HG02973 (cell line): Measurements from ENCODE around the gene GCN1.
A peak's percentile ranks its signal among the peaks of the same experiment; 100 is the strongest.
"Not testable (repeated sequence)": the region's sequence is repeated elsewhere in the genome, so short reads cannot be mapped to it uniquely, and the experiment has no call there.

Experiments
- ATAC-seq: cut with Tn5 transposase; IDR thresholded peaks from one replicate; pipeline ENCODE4 v1.9.1; 2021; ENCODE audit warnings: moderate library complexity; ENCODE audit not compliant: unreplicated experiment

The GCN1 gene

DNA sequence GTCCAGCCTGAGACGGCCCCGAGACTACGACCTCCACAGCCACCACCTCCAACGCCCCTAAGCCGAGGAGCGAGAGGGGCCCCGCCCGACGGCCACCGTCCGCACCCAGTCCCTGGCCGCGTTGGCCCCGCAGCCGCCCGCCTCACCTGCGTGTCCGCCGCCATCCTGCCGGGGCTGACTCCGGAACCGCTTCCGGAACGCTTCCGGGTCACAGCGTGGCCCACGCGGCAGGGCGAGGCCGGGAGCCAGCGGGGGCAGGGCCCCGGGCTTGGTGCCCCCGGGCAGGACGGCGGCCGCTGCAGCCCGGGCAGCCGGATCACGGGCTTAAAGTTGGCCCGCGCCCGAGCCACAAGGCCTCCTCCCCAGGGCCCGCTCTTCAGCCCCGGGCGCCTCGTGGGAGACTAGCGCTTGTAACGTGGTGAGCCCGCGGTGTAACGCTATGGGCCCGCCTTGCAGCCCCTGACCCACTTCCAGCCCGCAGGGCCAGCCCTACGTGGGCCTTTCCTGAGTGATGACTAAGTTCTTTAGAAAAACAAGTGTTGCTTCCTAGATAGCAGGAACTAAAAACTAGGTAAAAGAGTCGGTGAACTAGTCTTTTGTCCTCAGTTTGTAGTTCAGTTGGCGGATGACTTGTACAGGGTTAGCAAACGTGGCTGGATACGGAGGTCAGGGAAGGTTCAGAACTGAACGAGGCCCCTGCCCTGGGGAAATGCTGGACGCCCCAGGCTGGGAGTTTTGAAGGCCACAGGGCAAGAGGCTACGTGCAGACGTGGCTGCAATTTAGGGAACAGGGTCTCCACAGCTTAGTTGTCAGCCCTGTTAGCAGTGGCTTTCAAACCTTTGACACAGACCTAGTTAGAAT, at the start of gene GCN1:
Gene GCN1, minus strand, starts transcription at position 182 of the 862 bp plus-strand sequence. Its CDS starts 18 bp downstream, at position 164.
- peak; percentile 68 for ATAC-seq

DNA sequence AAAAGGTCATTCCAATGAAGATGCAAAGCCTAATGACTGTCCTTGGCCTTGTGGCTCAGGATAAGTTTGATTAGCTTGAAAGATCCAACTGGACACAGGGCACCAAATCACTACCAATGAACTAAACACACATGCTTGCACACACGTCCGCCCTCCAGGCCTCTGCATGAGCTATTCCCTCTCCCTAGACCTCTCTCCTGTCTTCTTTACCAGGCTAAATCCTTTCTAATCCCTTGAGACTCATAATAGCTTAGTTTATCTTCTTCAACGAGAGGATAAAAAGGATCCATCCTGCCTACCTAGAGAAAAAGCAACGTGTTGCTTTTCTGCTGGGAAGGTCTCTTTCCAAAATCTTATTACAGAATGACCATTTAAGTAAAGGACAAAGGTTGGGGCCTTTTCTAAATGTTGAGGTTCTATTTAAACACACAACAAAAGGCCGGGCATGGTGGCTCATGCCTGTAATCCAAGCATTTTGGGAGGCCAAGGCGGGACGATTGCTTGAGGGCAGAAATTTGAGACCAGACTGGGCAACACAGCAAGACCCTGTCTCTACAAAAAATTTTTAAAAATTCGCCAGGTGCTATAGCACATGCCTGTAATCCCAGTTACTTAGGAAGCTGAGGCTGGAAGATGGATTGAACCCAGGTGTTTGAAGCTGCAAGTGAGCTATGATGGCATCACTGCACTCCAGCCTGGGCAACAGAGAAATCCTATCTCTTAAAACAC, 48.6 kb upstream of the GCN1 start:
- no peak for ATAC-seq

- ATAC-seq = no peak
Observed at GRCh38 chr12:120242275-120242799, 47.8 kb upstream of the GCN1 start.

DNA sequence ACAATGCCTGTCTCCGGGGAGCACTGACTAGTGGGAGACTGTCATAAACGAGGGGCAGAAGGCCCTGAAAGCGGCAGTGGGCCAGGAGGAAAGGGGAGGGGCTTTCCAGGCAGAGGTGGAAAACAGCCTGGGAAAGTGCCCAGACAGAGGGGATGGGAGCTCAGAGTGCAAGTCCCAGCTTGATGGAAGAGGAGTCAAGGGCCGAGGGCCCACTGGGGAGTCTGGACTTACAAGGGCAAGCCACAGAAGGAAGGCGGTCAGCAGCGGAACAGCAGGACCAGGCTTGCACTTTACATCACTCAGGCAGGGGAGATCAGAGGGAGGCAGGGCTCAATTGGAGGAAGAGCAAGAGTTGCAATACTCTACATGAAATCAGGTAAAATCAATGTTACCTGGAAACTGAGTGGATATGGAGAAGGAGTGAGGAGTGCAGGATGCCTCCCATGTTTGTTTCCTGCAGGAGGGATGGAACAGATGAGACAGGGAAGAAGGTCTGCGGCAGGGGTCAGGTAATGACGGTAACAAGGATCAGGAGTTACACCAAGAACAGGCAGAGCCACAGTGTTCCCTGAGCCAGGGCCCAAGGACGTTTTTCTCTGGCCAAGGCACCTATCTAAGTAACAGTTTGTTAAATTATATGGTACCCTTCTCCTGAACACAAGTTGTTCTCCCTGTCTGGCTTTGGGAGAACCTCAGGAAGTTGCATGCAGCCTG, 47.2 kb upstream of the GCN1 start:
- ATAC-seq = no peak

GRCh38 chr12:120240495-120240833, 45.9 kb upstream of the GCN1 start:
- no peak for ATAC-seq

DNA sequence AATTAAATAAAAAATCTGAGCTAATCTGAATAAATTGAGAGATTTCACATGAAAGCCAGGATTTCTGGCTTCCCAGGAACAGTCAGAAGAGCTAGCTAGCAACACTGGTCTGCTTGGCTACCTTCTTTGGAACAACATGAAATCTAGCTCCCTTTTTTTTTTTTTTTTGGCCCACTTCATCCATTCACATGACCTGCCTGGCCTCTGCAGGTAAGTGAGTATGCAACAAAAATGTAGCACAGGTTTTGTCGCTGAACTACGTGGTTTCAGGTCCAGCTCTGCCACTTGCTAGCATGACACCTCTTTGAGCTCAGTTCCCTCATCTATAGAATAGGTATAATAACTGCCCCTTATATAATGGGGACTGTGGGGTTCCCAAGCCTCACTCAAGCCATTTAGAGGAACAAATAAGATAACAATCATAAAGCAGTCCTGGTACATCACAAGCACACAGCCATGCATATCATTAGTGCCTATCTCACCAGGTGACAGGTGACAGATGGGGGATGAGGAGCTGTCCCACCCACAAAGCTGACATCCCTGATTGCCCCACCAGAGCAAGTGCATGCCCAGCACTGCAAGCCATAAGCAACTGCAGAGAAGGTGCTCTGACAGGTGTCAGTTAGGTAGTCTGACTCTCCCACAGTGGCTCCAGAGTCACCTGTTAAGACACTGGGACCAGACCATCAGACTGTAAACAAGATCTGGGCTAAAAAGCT, 45.4 kb upstream of the GCN1 start:
- no peak for ATAC-seq

- no peak for ATAC-seq
Observed at GRCh38 chr12:120238839-120239445, 44.4 kb upstream of the GCN1 start.

GRCh38 chr12:120238217-120238616, 43.7 kb upstream of the GCN1 start:
- no peak for ATAC-seq

DNA sequence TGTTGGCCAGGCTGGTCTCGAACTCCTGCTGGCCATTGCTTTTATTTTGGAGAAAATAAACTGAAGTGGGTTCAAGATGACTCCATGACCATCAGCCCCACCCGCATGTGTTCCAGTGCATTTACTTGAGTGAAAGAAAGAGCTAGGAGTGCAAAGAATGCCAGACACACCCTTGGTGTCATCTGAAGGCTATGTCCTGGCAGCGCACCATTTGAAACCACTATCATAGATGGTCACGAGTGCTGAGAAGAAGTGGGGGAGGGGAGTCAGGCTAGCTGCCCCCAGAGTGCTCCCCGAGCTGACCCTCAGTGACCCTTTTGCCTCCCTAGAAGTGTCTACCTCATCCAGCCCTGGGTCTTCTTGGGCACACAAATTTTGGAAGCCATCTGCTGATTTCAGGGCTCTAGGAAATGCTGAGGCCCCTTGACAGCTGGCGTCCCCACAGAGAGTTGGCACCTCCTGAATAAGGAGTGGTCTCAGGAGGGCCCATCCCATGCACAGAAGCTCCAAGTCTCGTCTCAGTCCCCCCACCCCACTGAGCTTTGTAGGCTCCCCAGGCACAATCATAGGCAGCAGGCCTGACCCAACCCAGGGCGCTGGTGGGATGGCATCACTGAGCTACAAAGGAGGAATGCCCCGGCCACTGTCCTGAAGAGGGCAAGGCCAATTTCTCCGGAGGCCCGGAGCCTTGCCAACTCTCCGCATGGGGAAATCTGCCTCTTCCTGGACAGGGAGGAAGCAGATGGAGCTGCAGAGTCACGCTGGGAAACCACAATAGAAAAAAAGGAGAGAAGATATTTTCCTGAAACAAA, 43.1 kb upstream of the GCN1 start:
- ATAC-seq = no peak

GRCh38 chr12:120236809-120237208, 42.3 kb upstream of the GCN1 start:
- not testable (repeated sequence) for ATAC-seq

- ATAC-seq = no peak
Observed at GRCh38 chr12:120235369-120236323, 41.1 kb upstream of the GCN1 start.

DNA sequence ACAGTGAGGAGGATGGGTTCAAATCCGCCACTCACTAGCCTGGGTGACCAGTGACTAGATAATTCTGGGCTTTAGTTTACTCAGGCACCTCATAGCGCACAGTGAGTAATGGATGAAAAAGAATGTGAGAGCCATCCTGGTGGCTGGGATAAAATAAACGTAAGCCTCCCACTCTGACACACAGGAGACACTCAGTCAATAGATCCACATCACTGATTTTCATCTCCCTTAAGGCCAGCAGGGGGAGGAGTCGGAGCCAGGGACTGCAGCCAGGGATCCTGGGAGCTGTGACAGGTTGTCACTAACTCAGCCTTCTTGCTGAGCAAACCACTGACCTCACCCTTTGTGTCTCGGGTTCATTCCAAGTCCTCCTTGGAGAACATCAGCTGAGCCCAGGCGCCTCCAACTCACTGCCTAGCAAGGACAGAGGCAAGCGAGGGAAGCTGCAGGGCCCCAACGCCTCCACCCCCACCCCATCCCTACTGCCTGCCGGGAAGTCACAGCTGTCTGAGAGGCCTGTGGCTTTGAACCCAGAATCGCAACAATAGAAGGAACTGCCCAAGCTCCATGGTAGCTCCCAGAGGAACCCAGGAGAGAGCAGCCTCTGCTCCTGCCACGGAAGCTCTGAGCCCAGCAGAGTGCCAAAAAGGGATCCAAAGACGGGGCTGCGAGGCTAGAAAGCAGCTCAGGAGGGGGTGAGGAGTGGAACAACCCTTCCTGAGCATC, 40.3 kb upstream of the GCN1 start:
- no peak for ATAC-seq

DNA sequence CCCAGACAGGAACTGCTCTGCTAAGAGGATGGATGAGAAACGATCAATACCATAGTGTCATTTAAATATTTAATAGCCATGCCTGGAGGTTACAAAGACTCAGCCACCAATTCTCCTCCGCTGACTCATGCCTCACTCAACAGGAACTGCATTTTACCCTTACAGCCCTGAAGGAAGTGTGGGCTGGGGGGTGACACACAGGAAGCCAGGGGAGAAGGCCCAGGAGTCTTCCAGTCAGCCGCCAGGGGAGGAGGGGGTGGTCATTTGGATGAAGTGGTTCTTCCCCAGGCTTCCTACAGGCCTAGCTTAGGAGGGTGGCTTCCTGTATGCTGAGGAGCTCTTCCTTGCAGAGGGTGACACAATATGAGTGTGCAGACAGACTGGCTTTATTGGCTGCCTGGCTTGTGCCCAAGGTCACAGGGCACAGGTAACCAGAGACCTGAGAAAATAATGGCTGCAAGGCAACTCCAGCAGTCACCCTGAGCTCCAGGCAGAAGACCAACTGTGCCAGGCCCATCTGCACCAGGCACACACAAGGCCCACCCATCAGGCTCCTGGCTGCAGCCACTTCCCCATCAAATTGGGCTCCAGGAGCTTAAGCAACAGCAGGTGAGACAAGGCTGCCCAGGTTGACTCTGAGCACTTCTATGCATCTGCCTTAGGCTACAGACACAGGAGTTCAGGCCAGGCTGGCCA, 36.9 kb upstream of the GCN1 start:
- ATAC-seq = no peak

DNA sequence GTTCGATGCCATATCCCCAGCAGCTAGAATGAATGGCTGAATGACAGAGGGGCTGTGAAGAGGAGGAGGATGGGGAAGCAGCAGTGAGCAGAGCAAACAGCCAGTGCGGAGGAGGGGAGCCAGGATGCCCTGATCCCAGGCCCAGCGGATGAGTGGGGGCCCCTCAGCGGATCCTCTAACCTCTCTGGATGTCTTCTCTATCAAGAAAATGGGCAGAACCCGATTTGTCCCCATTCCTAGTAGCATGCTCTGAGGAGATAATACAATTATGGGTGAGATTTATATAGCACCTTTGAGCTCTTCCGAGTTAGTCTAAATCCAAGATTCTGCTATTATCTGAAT, 36.4 kb upstream of the GCN1 start:
- no peak for ATAC-seq

- ATAC-seq = no peak
Observed at GRCh38 chr12:120230326-120230973, 35.9 kb upstream of the GCN1 start.

- ATAC-seq = no peak
Observed at GRCh38 chr12:120229487-120230325, 35.2 kb upstream of the GCN1 start.
